ENCODE results near the gene KRT35.

- TF ChIP-seq EGR1 (IDR thresholded peaks at IDR 0.05; ENCODE audit: borderline replicate concordance in 1 of 2, low read depth in 2 of 2, low read length in 2 of 2): no peak
- TF ChIP-seq PAX8 (IDR thresholded peaks at IDR 0.05): no peak
- no peak for TF ChIP-seq RCOR1 (conservative IDR thresholded peaks at IDR 0.05; ENCODE audit: low read depth, low read length)
- no peak for TF ChIP-seq PBX3 (IDR thresholded peaks at IDR 0.05; ENCODE audit: insufficient replicate concordance, low read depth, low read length)
- no peak for TF ChIP-seq POLR2AphosphoS5 (IDR thresholded peaks at IDR 0.05; ENCODE audit: low read length)
- TF ChIP-seq CTCF (IDR thresholded peaks at IDR 0.05 in 2 of 3, conservative IDR thresholded peaks at IDR 0.05 in 1 of 3; ENCODE audit: control insufficient read depth in 2 of 3, extremely low read depth in 1 of 3, insufficient read depth in 1 of 3, low read depth in 3 of 3, low read length in 3 of 3): no peak
- no peak for TF ChIP-seq RAD21 (IDR thresholded peaks at IDR 0.05; ENCODE audit: insufficient read depth, low read depth, low read length)
- TF ChIP-seq NRF1 (conservative IDR thresholded peaks at IDR 0.05; ENCODE audit: low read depth, low read length): no peak
- no peak for TF ChIP-seq SREBF2 (IDR thresholded peaks at IDR 0.05; ENCODE audit: low read length)
- no peak for TF ChIP-seq POLR2A (IDR thresholded peaks at IDR 0.05; ENCODE audit: low read depth, low read length)
- no peak for TF ChIP-seq REST (IDR thresholded peaks at IDR 0.05; ENCODE audit: low read depth, low read length)
- TF ChIP-seq RELA (IDR thresholded peaks at IDR 0.05; ENCODE audit: borderline replicate concordance, partially characterized antibody): no peak
These were observed 42.3 kb upstream of the KRT35 start for GRCh38 chr17:41523225-41523593.

Measured in GM12878 (cell line).